ENCODE measurements around the gene PDCD11.

DNA sequence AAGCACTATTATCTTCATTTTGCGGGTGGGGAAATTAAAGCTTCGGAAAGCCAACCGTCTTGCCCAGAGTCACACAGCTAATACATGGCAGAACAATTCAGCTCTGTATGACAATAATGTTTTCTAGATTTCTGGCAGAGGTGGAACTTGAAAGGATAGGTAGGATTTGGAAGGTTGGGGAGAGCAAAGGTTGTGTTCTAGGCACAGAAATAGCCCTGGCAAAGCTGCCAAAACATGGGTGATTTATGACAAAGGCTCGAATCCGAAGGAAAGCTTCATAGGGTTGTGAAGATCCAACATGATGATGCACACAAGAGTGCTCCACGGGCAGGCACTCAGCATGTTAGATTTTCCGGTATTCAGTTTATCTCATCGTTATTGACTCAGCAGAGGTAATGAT, 19.2 kb downstream of the PDCD11 start:
- TF ChIP-seq, protein P1, sequence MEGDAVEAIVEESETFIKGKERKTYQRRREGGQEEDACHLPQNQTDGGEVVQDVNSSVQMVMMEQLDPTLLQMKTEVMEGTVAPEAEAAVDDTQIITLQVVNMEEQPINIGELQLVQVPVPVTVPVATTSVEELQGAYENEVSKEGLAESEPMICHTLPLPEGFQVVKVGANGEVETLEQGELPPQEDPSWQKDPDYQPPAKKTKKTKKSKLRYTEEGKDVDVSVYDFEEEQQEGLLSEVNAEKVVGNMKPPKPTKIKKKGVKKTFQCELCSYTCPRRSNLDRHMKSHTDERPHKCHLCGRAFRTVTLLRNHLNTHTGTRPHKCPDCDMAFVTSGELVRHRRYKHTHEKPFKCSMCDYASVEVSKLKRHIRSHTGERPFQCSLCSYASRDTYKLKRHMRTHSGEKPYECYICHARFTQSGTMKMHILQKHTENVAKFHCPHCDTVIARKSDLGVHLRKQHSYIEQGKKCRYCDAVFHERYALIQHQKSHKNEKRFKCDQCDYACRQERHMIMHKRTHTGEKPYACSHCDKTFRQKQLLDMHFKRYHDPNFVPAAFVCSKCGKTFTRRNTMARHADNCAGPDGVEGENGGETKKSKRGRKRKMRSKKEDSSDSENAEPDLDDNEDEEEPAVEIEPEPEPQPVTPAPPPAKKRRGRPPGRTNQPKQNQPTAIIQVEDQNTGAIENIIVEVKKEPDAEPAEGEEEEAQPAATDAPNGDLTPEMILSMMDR (IDR thresholded peaks at IDR 0.05; ENCODE audit: poor library complexity): no peak
- TF ChIP-seq EZH2 (IDR thresholded peaks at IDR 0.05; ENCODE audit: borderline replicate concordance): no peak
